HG02870 (cell line): ENCODE measurements around the gene RIMBP2.

ENCODE experiments used
- ATAC-seq: cut with Tn5 transposase; IDR thresholded peaks from one replicate; pipeline ENCODE4 v1.9.1; 2021; ENCODE audit warnings: mild to moderate bottlenecking, moderate library complexity; ENCODE audit not compliant: unreplicated experiment

RIMBP2 gene

DNA sequence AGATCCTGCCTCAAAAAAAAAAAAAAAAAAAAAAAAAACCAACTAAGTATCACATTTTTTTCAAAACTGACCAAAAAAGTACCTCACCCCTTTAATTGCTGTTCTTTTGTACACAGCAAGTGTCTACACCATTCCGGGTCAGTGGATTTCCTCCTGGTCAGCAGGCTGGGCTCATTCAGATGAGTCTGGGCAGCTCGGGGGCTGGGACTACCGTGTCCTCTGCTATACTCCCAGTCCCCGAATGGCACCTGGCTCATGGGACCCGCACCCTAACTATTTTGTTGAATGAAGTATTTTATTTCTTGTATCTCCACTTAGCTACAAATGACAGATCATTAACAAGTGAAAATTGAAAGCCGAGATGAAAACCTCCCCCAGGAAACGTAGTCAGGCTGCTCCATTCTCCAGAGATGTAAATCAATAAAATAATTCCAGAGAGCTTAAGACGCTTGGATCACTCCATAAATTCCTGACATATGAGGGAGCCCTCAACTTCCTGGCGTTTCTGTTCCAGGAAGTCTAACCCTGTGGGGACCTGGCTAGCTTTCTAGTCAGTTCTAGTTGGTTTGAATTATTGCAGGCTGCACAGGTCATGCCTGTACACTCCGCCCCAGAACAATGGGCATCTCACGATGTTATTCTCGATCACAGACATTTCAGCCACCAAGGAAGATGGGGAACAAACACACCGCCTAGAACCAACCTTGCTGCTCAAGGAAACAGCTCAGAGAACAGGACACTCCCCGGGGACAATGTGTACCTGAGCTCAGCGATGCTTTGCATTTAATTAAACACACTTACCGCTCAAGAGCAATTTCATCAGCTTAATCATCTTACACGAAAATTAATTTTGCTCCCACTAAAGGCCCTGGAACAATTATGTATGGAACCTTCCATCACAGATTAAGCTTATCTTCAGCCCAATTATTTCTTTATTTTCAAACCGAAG, 76.3 kb downstream of the RIMBP2 start:
- ATAC-seq, result no peak

DNA sequence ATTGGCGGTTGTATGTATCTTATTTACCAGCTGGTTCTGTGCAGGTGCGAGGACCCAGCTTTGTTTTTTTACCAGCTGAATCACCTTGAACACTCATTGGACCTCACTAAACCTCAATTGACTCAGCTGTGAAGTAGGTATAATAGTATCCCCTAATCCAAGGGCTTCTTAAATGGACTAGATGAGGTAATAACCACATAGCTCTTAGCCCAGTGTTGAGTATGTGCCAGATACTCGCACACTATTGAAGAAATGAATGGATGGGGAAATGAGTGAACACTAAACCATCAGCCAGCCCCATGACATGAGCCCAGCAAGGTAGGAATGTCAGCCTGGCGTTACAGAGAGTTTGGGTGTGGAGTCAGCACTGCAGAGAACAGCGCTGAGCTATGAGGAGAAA, 79.7 kb downstream of the RIMBP2 start:
- no peak for ATAC-seq

DNA sequence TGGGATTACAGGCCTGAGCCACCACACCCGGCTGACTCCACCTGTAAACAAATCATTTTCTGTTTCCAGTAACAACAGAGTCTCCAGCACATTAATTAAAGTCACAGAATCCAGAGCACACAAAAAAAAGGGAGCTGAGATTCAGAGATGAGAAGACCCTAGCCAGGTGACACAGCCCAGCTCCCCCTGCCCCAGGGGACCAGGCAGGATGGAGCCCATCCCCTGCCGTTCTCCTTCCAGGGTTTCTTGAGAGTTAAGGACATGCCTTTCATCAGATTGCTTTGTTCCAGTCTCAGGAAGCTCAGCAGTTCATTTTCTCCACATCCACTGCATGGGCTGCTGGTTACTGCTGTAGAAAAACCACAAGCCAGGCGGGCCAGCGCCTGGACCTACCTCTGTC, 81.2 kb downstream of the RIMBP2 start:
- no peak for ATAC-seq

DNA sequence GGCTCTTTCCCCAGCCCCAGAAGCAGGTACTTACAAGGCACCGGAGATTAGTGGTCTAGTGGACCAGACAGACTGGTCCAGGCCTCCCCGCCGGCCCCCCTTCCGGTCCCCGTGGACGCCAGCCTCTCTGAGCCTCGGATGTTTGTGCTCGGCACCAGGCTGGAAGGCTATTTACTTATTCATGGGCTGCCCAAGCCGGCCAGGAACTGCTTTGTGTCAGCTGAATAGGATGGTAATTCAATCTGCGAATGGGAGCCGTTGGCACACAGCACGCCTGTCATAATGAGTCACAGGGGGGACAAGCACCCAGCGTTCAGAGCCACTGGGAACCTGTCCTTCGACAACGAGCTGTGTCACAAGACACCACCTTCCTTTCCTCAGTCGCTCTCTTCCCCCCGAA, 82.3 kb downstream of the RIMBP2 start:
- no peak for ATAC-seq

DNA sequence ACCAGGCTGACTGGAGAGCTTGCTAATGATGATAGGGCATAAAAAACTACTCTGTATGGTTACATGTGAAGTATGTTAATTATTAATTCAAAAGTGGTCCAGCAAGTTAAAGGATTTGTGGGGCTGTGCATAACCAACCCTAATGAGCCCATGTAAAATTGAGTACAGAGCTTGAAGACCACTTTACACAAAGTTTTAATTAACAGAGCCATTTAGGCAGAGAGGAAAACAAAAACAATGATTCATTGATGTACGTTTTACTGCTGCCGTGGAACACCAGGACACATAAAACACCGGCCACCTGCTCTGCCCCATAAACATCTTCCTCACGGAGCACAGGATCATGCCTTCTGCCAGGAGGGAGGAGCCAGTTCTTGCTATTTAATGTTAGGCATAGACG, 83.5 kb downstream of the RIMBP2 start:
- ATAC-seq, result no peak

DNA sequence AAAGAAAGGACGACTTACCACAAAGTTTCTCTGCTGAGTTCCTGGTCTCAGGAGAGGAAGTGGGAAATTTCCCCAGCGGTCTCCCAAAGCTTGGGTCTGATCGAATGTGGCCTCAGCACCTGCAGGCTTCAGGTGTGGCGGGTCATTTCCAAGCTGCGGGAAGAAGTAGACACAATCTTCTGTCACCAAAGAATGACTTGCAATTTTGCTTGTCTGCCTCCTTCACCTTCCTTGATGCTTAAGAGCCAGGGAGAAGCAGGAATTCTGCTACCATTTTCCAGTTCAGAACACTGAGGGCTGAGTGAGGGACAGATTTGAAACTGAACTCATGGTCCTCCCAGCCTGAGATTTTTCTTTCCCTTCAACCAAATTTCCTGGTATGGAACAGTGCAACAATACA, 87.8 kb downstream of the RIMBP2 start:
- ATAC-seq, result no peak

DNA sequence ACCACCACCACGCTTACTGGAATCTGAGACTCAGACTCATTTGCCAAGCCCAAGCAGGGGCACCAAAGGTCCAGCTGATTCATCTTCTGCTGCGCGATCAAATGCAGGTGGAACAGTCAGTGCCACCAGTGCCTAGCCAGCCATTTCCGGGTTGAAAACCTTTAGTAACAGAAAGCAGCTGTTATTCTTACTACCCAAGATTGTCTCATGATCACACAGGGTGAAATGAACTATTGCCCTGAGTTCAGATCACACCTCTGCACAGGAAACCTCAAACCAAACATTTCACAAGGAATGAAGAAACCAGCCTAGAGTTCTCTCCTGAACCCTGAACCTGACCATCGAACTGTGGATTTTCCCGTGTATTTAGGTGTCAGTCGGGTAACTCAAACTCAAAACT, 88.9 kb downstream of the RIMBP2 start:
- ATAC-seq, result no peak

DNA sequence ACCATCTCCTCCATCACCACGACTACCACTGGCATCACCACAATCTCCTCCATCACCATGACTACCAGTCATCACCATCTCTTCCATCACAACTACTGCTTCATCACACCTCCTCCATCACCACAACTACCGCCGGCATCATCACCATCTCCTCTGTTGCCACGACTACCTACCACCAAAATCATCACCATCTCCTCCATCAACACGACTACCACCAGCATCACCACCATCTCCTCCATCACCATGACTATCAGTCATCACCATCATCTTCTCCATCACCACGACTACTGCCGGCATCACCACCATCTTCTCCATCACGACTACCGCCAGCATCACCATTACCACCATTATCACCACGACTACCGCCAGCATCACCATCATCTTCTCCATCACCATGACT, 89.5 kb downstream of the RIMBP2 start:
- ATAC-seq, result no peak

DNA sequence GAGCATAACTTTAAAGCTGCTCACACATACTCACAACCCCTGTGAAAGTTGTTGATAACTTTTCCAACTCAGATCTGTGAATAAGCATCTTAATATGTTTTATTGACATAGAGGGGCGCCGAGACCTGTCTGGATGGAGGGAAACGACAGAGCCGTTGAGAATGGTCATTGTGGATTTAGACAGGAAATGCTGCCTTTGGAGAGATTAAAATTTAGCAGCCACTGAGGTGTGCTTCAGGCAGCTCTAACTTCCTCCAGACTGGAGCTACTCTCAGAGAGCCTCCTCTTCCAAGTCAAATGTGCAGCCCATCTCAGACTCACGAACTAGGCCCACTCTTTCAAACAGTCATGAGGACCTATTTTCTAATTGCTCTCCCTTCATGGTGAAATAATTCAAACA, 90.9 kb downstream of the RIMBP2 start:
- ATAC-seq, result no peak

DNA sequence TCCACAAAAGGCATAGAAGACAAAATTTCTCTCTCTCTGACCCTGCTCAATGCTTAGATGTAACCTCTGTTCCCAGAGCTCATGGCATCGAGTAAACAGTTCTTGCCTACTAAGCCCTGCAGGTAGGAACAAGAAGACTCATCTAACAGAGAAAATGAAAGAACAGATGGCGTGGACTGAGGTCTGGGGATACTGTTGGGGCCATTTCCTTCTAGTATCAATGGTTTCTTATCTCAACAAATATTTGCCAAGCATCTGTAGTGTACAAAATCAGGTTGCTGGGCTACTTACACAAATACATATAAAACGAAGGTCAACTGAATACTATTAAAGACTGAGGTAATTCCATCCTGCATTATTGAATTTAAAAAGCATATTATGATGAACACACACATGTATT, 93.3 kb downstream of the RIMBP2 start:
- ATAC-seq, result no peak

DNA sequence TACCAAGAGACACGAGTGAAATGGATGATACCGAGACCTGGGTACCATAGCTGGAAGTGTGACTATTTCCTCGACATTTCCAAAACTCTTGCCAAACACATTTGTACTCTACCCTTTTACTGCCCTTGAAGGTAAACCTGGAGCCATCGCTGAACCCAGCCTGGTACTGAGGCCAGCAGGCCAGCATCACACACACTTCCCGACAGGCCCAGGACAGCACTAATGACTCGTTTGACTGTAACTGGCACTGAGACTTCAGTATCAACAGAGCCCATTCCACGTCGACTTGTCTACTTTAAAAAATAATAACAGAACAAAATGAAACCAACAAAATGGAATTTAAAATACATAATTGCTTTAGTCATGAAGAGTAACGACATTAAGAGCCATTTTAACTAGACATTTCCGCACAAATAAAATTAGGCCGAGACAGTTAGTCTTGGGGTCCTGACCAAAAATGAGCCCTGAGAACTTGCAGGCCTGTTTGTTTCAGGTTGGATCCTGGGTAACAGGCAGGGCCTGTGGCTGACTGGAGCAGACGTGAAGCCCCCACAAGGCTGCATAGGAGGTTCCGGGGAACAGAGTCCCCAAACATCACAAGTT, 94.3 kb downstream of the RIMBP2 start:
- no peak for ATAC-seq

DNA sequence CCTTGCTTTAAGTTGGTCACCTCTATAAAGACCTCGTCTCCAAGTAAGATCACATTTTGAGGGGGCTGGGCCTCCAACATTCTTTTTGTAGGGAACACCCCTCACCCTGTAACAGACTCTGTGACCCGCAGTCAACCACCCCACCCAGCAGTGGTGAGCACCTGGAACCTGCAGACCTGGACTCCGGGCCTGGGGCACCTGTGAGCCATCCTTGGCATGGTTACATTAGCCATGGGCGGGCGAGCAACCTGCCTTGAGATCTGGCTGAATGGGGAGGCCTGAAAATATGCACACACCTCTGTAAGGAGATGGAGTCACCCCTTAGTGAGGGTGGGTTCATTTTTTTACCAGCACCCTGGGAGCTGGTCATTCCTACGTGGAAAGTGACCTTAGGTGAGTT, 95.3 kb downstream of the RIMBP2 start:
- no peak for ATAC-seq

DNA sequence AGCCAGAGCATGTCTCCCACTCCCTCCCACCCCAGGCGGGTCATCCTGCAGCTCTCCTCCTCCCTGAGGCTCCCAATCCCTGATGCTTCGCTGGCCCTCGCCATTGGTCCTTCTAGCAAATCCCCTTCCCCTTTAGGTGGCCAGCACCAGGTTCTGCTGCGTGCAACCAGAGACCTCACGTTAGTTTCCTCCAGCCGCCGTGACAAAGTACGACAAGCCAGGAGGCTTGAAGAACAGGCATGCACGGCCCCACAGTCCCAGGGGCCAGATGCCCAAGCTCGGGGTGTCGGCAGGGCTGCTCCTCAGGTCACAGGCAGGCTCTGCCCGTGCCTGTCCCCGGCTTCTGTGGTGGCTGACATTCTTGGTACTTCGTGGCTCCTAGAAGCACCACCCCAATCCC, 95.8 kb downstream of the RIMBP2 start:
- no peak for ATAC-seq

DNA sequence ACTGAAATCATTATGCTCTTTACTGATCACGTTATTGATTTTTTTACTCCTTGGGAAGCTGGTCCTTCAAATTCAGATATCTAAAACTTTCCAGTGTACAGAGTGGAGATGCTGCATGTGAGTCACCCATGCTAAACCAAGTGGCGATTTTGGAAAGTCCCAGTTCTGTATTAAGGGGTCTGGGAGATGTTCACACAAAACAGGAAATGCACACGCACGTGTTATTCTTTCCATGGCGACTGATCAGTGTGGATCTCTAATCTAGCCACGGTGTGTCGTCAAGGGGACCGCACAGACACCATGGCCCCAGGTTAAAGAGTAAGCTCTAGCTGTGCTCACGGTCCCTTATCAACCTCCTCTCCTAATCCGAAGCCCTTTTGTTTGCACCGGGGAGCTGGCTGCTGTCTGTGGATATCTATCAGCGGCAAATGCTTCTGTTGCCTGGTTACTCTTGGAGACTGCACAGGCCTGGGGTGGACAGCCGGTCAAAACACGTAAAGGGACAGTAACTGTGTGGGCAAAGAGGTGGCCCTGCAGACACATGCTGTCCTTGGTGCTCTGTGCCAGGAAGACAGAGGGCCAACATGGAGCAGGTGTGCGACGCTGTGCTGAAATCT, 96.6 kb downstream of the RIMBP2 start:
- no peak for ATAC-seq

DNA sequence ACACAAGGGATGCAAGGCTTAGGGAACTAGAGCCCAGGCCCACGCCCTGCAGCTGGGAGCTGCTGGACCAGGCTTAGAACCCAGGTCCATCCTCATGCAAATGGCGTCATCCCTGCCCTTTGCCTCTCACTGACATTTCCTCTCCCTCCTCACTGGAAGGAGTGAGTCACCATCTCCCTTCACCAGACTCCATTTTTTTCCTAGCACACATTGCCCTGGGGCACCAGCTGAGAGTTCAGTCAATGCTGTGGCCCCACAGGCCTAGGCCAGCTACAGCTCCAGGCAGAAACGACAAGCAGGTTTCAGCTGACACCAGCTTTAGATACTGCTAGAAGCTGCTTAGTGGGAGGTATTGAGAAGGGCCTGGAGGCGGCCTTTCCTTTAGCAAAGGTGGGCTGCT, 98.9 kb downstream of the RIMBP2 start:
- no peak for ATAC-seq

DNA sequence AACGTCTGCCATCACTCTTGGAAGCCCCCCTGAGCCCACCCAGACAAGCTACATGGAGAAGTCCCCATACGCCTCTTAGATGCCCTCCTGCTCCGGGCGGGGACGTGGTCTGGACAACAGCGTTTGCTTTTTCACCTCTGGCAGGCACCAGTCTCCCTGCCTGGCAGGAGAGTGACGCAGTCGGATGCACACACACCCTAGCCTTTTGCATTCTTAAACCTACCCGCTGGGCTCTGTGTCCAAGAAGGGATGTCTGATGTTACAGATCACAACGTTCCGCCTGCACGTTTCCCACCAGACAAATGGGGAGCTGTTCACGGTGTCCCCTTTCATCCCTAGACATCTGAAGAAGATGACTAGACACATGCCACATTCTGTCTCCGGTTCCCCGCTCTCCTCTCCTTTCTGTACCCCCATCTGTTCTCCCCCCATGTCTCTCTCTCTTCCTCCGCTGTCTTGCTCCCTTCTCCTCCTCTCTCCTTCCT, 100.2 kb downstream of the RIMBP2 start:
- no peak for ATAC-seq

DNA sequence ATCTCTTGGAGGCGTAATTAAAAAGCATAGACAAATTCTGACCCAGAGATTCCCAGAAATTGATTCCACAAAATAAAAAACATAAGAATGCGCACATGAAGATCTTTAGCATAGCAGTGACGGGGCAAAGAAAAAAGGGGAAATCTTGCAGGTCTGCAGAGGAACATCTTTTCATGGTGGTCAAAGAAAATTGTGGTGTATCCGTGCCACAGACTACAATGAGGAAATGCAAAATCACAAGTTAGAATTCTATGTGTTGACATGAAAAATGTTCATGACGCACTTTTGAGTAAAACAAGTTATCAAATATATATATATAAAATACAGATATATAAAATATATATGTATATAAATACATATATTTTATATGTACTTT, 101.6 kb downstream of the RIMBP2 start:
- no peak for ATAC-seq

DNA sequence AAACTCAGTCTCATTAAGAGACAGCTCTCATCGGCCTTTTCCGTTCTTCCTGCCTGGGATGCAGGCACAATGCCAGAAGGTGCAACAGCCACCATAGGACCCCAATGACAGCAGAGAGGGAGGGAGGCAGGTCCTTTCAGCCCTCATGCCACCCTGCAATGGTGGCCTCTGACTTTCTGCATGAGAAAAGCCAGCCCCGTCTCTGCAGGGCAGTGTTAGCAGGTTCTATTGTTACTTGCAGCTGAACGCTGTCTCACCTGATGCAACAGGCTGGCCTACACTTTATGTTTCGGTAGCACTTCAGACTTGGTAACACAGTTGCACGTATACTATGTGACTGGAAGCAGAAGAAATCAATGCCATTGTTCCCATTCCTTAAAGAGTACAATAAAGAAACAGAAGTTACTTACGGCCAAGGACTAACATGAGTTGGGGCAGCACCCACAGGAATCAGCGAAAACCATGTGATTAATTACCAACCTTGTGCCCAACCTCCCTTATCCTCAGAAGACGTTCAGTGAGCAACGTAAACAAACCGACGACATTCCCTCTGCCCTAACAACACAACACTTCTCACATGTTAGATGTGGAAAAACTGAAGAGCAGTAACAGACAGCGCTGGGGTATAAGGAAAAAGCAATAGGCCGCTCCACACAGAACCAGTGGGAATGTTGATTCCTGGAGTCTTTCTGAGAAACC, 102.1 kb downstream of the RIMBP2 start:
- no peak for ATAC-seq

DNA sequence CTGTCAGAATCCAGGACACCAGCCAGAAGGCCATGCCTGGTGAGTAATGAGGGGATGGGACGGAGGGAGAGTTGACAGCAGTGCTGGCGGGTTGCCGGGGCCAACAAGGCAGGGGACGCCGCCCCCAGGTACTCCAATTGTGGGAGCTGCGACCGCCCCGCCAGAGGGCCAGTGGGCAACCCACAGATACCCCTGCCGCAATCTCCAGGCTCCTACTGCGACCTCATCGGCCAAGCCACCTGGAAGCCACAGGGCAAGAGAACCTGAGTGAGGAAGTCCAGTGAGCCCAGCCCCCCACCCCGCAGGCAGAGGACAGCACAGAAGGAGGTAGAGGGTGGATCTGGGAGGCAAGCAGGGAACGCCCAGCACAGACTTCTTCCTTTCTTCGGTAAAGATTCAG, 103.0 kb downstream of the RIMBP2 start:
- ATAC-seq, result no peak

DNA sequence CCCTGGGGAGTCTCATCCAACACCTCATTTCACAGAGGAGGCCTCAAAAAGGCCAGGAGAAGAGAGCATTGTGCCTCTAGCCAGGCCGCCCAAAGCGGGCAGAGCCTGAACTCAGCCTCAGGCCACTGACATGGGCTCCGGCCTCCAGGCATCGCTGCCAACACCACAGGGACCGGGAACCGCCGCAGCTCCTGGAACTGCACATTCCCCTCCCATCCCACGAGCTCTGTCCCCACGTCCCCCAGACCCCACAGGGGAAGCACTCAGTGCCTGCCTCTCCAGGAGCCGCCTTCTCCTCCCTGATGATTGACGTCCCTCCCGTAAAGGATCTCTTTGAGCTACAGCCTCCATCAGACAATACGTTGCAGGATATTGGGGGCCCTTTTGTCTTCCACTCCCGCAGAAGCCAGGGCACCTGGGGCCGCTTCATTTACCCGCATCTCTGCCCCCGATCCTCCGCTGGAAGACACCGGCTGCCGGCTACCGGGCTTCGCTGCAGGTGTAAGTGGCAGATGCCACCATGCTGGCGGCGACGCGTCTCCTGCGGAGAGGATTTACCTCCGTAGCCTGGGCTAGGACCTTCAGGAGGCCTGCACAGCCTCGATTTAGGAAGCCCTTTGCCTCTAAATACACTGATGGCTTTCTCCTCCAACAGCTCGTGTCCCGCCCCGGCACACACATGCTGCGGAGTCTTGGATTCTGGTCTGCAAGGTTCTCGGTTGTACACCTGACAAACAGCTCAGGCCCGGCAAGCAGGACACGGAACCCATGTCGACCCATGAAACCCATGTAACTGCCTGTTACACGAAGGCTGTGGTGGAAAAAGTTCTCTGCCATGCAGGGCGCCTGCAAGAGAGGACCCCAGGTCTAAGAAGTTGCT, 104.8 kb downstream of the RIMBP2 start:
- ATAC-seq, result no peak
